HG03521 (cell line): Measurements from ENCODE around the gene GNB5.
A peak's percentile ranks its signal among the peaks of the same experiment; 100 is the strongest.

ENCODE experiments used
- ATAC-seq: cut with Tn5 transposase; IDR thresholded peaks from one replicate; pipeline ENCODE4 v1.9.1; 2021; ENCODE audit warnings: mild to moderate bottlenecking, moderate library complexity; ENCODE audit not compliant: unreplicated experiment

GNB5 gene

DNA sequence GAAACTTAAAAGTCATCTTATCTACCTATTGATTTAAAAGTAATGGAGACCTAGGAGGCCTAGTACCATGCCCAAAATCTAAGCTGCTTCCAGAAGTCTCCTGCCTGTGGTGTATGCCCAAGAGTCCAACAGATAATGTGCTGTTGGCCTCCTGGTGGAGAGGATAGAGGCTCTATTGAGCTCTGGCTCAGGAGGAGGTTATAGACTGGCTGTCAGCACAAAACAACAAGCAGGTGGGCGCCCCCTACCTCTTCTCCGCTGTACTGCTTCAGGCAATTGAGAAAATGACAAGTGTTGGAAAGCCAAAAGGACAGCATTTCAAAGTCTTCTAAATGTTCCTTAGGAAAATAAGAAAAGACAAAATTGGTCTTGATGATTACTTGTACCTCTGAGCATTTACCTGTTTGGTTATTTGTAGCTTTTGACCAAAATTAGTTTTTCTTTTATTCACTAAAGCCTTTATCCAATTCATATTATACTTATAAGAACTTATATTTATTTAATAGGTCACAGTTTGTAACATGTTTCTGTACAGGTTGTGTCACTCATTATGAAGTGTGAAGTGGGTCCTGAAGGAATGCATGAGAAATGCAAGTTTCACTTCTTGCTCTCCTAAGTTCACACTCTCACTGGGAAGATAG lies 17.2 kb upstream of the GNB5 start:
- ATAC-seq = no peak

DNA sequence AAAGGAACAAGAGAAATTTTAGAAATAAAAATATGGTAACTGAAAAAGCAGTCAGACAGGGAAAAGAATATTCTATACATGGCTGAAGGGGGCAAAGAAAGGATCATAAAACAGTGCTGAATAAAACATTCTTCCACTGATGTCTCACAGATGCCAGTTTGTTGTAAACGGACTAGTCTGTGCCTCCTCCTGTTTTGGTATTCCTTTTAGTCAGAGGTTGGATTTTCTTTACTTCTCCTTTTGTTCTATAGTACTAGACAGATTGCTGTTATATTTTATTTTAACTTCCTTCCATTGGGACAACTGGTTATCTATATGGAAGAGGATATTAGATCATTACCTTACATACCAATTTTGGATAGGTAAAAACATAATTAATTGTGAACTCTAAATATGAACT lies 16.0 kb upstream of the GNB5 start:
- ATAC-seq = no peak

DNA sequence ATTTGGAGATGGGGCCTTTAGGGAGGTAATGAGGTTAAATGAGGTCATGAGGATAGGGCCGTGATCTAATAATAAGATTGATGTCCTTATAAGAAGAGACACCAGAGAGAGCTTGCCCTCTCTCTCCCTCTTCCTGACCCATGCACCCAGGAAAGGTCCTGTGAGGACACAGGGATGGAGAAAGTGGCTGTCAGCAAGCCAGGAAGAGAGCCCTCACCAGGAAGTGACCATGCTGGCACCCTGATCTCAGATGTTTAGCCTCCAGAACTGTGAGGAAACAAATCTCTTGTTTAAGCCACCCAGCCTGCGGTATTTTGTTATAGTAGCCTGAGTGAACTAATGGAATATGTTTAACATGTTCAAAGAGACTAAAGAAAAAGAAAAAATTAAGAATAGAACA lies 15.3 kb upstream of the GNB5 start:
- ATAC-seq = no peak

DNA sequence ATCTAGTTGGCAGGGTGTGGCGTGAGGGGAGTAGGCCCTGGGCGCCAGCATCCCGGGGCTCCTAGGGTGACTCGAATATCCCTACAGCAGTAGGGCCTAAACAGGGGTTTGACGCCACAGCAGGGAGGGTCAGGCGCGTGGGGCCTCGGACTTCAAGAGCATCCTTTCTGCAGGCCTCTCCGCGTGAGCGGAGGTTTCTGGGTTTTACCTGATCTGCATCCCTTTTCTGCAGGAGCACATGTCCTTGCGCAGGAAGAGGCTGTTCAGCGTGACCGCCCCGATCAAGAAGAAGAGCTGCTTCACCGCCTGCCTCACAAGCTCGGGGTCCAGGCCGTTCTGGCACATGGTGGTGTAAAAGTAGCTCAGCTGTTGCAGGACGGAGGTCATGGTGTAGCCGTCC lies 13.5 kb upstream of the GNB5 start:
- no peak for ATAC-seq

DNA sequence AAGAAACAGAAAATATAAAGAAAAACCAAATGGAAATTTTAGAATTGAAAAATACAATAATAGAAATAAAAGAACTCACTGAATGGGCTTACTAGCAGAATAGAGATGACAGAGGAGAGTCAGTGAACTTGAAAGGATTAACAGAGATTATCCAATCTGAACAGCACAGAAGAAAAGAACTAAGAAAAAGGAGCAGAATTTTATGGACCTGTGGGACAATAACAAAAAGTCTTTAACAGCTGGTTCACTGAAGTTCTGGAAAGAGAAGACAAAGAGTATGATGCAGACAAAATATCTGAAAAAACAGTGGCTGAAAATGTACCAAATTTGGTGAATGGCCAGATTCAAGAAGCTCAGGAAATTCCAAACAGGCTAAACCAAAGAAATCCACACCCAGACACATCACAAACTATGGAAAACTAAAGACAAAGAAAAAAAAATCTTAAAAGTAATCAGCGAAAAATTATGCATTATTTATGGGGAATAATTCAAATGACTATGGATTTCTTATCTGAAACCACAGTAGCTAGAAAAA lies 9.7 kb upstream of the GNB5 start:
- ATAC-seq = no peak

DNA sequence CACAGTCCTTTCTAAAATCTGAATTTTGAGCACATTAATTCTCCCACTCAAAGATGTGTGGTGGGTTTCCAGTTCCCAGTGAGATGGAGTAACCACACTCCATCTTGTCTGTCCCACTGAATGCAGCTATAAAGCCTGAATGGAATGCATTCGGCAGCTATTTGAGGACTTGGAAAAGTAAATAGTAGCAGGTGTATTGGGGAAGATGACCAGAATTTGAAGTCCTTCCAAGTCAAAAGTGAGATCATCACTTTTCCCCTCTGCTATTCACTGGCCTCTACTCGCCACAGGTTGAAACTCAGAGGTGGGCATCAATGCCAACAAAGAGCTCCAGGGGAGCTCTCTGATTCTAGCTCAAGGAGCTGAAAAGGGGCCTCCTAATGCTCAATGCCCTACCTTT lies 8.1 kb upstream of the GNB5 start:
- ATAC-seq = no peak

DNA sequence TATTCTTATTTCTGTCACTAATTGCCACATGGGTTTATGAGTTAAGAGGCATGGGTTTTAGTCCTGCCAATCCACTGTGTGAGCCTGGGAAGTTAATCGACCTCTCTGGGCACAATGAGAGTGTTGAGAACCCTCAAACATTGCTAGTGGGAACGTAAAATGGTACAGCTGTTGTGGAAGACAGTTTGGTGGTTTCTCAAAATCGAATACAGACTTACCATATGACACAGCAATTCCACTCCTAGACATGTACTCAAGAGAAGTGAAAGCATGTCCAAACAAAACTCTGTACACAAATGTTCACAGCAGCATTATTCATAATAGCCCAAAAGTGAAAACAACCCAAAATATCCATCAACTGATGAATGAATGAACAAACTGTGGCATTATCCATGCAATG lies 5.7 kb upstream of the GNB5 start:
- no peak for ATAC-seq

DNA sequence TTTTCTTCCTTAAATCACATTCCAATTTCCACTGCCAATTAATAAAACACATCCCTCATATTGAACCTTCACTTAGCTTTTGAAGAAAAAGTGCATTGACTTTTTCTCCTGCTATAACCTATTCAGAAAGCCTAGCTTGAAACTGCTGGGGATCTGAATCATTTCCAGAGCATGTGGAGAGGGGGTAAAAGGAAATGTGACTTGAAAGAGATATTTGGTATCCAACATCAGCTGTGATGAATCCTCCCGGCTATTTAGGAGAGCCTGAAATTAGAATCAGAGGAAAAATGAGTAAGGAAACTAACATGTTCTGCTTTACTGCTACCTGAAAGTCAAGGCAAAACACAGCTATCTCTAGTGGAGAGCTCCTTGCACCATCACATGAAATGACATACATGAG lies 2.6 kb upstream of the GNB5 start:
- no peak for ATAC-seq

DNA sequence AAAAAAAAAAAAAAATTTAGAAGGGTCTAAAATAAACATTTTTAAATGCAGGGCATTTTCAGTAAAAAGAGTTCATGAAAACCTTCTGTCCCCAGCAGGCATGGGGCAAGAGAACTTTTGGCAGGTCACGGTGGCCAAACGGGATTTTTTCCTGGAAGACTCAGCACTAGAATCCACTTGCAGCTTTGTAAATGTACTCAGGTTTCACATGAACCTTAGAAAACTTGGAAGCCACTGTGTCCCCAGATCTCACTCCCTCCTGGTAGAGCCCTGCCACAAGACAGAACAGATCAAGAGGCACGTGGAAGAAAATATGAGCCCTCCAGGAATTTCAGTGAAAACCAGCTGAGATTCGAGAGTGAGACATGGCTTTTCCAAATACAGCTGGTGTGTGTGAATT lies 2.1 kb upstream of the GNB5 start:
- no peak for ATAC-seq

DNA sequence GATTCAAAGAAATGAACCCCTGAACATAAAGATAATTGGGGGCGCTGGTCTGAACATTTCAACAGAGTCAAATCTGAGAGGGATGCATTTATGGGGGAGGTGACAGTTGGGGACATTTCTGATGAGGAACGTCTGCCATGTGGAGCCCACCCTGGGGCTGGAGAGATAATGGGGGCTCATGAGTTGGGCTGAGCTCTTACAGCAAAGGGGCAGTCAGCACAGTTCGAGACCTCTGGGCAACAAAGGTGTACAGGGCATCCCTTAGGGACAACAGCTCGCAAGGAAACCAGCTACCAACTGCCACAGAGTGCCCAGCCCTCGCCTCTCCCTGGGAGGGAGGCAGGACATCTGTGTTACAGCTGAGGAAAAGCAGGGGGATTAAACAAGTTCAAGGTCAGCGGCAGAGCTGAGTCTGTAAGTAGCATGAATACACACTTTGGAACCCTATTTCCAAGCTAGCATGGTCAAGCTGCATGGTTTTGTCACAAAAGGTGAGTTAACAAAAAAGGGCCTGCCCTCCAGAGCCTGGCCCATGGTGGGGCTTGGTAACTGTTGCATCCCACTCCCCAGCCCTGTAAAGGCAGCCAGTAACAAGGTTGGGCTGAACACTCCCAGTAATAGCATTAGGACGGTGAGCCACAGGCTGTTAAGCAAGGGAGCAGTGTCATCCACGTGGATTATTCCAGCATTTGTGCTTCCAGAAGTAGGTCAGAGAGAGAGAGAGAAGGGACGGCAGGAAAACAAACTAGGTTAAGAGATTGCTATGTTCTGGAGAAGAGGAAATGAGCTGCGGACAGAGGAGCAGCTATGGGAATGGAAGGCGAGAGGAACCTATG lies 4.3 kb downstream of the GNB5 start:
- no peak for ATAC-seq

DNA sequence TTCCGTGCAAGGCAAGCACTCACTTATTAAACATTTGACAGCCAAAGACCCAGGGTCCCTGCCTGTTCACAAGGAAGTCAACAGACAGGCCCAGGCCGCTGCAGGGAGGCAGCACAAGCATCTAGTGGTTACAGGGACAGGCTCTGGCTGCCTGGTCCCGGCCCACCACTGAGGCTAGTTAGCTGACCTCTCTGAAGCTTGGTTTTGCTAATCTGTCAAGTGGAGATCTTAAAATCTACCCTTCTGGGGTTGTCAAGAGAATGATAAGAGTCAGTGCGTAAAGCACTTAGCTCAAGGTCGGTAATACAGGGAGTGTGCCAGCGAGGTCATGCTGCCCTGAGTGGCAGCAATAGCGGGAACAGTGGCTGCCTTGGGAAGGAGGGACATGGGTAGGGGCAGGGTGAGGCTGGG lies 6.0 kb downstream of the GNB5 start:
- ATAC-seq = no peak

DNA sequence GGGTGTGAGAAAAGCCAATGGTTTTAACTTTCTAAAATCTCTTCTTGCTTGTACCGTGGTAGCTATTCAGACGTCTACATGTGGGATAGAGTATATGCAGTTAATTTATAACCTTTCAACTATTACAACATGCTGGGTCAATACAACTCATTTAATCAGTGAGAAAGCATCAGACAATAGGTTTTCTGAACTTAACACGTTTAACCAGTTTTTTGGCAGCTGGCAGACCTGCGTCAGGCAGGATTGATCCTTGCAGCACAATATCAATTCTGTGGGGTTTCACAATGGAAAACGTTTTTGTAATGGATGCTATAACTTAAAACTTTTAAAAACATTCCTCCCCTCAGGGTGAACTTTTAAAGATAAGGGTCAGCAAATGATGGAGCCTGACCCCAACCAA lies 6.5 kb downstream of the GNB5 start:
- ATAC-seq = no peak

DNA sequence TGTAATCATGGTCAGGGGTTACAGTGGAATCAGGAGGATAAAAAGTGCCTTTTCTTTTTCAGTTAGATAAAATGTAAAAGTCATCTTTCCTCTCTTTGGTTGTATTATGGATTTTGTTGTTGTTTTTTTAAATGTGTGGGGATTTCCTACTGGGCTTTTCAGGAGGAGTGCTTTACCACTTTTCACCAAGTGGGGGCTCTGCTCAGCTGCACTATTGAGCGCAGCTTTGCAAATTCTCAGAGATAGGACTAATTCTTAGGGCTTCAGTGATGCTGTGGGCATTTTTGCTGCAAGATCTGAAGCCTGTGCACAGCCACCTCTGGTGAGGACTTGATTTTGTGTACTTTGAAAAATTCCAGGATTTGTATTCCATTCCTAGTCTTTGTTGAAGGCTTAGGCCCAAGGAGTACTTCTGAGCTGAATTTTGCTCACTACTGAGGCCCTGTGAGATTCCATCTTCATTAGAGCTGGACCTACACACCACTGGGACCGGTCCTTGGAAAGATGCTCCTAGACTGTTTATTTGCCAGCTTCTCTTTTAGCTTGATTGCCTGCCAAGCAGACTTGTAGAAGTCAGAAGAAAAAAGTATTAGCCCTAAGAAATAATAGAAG lies 7.5 kb downstream of the GNB5 start:
- no peak for ATAC-seq

DNA sequence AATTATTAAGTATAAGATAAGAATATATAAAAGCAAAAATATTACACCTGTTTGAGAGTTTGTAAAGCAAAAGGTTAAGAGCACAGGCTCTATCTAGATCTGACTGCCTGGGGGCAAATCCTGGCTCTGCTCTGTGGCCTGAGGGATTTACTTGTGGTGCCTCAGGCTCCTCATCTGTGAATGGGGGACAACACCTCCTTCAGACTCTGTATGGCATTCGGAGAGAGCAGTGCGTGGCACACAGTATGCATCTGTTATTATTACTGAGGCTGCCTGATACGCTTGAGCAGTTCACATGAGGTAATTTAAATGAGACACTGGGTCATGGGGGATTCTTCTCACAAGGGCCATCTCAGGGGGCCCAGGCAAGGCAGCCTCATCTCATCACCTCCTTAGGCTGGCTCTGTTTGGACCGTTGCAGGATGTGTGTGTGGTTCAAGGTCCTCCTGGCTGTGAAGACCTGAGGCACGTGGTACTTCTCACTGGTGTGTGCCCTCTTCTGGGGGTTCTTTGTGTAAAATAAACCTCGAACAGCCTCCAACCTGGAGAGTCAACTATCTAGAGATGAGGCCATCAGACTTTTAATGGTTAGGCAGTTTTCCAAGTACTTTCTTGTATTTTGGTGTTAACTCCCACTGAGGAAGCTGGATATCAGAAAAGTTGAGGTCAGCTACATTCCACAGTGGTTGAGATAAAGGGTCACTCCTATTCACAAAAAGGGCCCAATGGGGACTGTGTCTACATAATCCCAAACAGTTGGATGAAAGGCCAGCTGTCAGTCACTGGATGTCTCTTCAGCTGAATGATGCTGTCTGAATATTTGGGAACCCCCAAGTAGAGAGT lies 9.0 kb downstream of the GNB5 start:
- no peak for ATAC-seq

DNA sequence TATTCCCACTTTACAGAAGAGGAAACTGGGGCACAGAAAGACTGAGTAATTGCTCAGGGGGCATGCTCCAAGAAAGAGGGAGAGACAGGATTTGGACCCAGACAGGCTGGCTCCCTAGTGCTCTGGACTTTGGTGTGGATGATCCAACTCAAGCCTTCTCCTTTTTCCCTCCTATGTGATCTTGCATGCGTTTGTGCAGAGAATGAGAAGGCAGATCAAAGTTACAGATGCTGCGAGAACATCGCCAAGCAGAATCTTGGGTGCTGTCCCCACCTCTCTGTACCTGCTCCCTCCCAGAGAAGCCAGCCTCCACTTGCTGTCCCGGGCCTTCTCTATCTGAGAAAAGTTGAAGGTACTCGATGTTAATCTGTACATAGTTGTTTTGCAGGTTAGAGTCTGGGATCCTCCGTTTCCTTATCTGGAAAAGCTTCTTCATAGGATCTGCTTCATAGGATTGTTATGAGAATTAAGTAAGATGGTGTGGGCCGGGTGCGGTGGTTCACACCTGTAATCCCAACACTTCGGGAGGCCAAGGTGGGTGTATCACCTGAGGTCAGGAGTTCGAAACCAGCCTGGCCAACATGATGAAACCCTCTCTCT lies 10.2 kb downstream of the GNB5 start:
- ATAC-seq = no peak

DNA sequence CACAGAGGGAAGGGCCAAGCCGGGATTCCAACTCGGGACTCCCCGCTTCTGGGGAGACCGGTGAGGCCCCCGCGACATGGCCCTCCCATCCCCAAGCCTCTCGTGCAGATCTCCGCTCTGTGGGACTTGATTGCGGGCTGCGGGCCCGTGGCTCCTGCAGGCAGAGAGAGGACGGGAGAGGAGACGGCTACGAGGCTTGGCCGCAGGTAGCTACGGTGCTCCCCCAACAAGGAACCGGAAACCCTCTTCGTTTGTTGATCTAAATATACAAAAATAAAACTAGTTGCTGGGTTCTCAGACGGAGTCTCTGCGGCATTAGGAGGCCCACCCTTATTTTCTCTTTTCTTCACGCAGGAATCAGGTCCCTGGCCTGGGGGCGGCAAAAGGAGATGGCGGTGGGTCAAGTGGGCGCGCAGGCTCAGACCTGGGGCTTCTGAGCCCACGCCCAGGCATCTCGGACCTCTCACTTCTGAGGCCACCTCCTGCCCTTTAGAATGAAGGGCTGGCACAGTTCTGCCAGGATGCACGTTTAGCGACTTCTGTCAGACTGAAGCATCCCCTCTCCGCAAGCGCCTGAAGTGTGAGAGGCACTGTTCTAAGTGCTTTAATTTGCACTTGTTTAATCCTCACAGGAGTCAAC lies 10.9 kb downstream of the GNB5 start:
- peak; percentile 23 for ATAC-seq

DNA sequence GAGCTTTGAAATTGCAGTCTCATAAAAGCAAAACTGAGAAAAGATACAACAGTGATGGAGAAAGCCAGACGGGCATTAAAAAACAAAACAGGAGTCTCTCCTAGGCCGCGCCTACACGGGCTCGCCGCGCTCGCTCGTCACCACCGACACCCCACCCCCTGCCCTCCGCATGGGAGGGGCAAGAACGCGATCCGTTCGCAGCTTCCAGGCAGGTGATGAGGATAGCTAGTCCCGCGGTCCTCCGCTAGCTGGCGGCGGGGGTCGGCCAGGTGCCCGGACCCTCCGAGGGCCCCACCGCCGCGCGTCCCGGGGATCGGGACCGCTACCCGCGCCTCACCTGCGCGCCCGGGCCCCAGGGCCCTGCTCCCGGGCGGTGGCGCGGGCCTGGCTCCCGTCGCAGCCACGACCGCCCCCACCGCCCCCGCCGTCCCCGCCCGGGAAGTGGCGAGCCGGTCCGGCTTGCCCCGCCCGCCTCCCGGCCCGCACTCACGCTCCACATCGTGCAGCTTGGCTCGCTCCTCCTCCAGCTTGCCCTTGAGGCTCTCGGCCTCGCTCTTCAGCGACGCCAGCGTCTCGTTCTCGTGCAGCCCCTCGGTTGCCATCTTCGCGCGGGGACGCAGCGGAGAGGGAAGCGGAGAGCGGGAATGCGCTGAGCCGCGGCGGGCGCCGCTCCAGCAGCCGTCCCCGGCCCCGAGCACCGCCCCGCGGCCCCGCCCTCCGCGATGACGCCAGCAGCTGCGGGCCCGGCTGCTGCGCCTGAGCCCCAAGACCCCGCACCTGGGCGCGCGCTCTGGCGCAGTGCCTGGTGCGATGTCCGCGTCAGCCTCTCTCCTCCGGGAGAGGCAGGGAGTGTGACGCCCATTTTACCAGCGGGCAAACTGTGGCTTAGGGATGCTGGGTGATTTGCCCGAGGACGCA lies 11.7 kb downstream of the GNB5 start:
- ATAC-seq = peak; percentile 81

DNA sequence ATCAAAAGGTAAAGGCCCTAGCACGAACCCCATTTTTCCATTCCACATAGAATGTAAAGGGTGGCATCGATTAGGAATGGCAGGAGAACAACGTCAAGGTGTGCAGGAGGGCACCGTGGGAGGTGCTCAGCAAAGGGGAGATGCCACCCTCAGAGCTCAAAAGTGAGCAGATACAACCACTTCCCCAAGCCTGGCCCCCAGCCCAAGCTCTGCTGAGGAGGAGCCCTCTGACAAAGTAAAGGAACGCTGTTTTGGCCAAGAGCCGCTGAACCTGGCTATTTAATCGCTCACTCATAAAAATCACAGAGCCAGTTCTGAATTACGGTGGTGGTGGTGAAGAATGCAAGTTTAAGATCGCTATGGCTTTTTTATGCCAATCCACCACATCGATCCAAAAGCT lies 12.4 kb downstream of the GNB5 start:
- ATAC-seq = no peak

DNA sequence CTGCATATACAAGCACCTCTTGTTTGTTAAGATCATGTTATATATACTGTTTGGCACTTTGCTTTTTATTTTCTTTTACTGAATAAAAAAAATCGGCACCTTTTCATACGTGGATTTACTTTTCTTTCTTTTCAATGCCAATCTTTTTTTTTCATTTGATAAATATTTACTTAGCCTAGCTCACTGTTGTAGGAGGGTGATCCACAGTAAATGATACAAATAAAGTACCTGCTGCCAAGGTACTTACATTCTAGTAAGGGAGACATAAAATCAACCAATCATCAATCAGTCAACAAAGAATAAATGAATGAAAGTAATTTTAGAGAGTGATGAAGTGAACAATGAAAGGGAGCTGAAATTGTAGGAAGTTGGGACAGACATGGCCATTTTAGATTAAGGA lies 18.3 kb downstream of the GNB5 start:
- no peak for ATAC-seq
